NCI-H1105 (cell line): ENCODE measurements around the gene CREM.

ENCODE experiments used
- DNase-seq: peaks from one replicate; lab custom pipeline; 2025; lab: John Stamatoyannopoulos, UW

Gene CREM

GRCh38 chr10:35219891-35220890 lies 93.5 kb downstream of the CREM start:
- no peak for DNase-seq

GRCh38 chr10:35223016-35223415 lies 96.4 kb downstream of the CREM start:
- no peak for DNase-seq

- DNase-seq = no peak
Observed at GRCh38 chr10:35224045-35224740, 97.5 kb downstream of the CREM start.

GRCh38 chr10:35225204-35225603 lies 98.6 kb downstream of the CREM start:
- DNase-seq = no peak

- DNase-seq = no peak
Observed at GRCh38 chr10:35226507-35226906, 99.9 kb downstream of the CREM start.

GRCh38 chr10:35228058-35228457 lies 101.4 kb downstream of the CREM start:
- no peak for DNase-seq

- no peak for DNase-seq
Observed at GRCh38 chr10:35231646-35232045, 105.0 kb downstream of the CREM start.

- no peak for DNase-seq
Observed at GRCh38 chr10:35232527-35232926, 105.9 kb downstream of the CREM start.

GRCh38 chr10:35234073-35234472 lies 107.4 kb downstream of the CREM start:
- no peak for DNase-seq

GRCh38 chr10:35236739-35237138 lies 110.1 kb downstream of the CREM start:
- DNase-seq = no peak

- DNase-seq = no peak
Observed at GRCh38 chr10:35237766-35238512, 111.3 kb downstream of the CREM start.

GRCh38 chr10:35244549-35244948 lies 117.9 kb downstream of the CREM start:
- no peak for DNase-seq

GRCh38 chr10:35246770-35247343 lies 120.2 kb downstream of the CREM start:
- no peak for DNase-seq

GRCh38 chr10:35251373-35252100 lies 124.9 kb downstream of the CREM start:
- DNase-seq = no peak

GRCh38 chr10:35257057-35257983 lies 130.7 kb downstream of the CREM start:
- DNase-seq = no peak

- no peak for DNase-seq
Observed at GRCh38 chr10:35259769-35260397, 133.2 kb downstream of the CREM start.

GRCh38 chr10:35262436-35262835 lies 135.8 kb downstream of the CREM start:
- DNase-seq = no peak
